PC-3 (cell line): ENCODE measurements around the gene GPC1.

ENCODE experiments used
- CTCF ChIP-seq: fragments of 300-600 bp; sonication (generic); conservative IDR thresholded peaks from 2 replicates; pipeline ENCODE4 v1.5.1; 2017; ENCODE audit warnings: antibody characterized with exemption, low read depth, mild to moderate bottlenecking, low read length
- EZH2 ChIP-seq: fragments of 300-600 bp; sonication (generic); IDR thresholded peaks from one replicate; pipeline ENCODE4 v1.6.1; 2017; ENCODE audit warnings: antibody characterized with exemption, mild to moderate bottlenecking, low read length; ENCODE audit not compliant: unreplicated experiment
- EZH2phosphoT487 ChIP-seq: fragments of 300-600 bp; sonication (generic); IDR thresholded peaks from 2 replicates; pipeline ENCODE4 v1.6.1; 2018; ENCODE audit warnings: mild to moderate bottlenecking, antibody characterized with exemption, low read length, borderline replicate concordance

- TF ChIP-seq CTCF (no peak), EZH2phosphoT487 (no peak), EZH2 (no peak)
Observed at GRCh38 chr2:240429872-240430491, 5.5 kb upstream of the GPC1 start.
